GM12865 (cell line): Measurements from ENCODE around the gene RPS24.

Experiments used
- DNase-seq: peaks from one replicate; pipeline ENCODE4 v3.0.0; 2010; ENCODE audit warnings: low read depth
- H3K4me3 ChIP-seq: 2 replicates; pipeline ENCODE4 v1.5.1; 2011; ENCODE audit warnings: mild to moderate bottlenecking, low read depth, low read length, control low read depth
- TF ChIP-seq, protein P1 (sequence below): IDR thresholded peaks from 2 replicates; pipeline ENCODE4 v1.5.1; 2011; ENCODE audit warnings: low read length, control low read depth, low read depth, inconsistent platforms; ENCODE audit not compliant: insufficient read depth; ENCODE audit errors: missing control alignments

The RPS24 gene

DNA sequence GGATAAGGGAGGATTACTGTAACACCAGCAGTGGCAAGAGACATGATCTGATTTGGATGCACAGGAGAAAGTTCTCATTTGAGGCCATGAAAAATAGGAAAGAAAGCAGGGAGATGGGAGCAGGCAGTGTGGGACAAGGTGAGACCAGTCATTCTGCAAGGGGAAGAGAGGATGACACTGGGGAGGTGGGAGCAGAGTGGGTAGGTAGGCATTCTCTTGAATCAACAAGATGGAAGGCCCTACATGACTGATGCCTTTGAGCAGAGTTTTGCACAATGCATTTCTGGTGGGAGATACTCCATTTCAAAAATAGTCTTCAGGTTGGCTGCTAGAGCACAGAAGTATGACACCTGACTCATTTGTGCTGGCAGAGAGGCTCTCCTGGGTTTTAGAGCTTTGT lies 10.5 kb downstream of the RPS24 start:
- TF ChIP-seq, protein P1, sequence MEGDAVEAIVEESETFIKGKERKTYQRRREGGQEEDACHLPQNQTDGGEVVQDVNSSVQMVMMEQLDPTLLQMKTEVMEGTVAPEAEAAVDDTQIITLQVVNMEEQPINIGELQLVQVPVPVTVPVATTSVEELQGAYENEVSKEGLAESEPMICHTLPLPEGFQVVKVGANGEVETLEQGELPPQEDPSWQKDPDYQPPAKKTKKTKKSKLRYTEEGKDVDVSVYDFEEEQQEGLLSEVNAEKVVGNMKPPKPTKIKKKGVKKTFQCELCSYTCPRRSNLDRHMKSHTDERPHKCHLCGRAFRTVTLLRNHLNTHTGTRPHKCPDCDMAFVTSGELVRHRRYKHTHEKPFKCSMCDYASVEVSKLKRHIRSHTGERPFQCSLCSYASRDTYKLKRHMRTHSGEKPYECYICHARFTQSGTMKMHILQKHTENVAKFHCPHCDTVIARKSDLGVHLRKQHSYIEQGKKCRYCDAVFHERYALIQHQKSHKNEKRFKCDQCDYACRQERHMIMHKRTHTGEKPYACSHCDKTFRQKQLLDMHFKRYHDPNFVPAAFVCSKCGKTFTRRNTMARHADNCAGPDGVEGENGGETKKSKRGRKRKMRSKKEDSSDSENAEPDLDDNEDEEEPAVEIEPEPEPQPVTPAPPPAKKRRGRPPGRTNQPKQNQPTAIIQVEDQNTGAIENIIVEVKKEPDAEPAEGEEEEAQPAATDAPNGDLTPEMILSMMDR: no peak
- no peak overlapping the region for H3K4me3 ChIP-seq
- DNase-seq: peak; percentile 13

DNA sequence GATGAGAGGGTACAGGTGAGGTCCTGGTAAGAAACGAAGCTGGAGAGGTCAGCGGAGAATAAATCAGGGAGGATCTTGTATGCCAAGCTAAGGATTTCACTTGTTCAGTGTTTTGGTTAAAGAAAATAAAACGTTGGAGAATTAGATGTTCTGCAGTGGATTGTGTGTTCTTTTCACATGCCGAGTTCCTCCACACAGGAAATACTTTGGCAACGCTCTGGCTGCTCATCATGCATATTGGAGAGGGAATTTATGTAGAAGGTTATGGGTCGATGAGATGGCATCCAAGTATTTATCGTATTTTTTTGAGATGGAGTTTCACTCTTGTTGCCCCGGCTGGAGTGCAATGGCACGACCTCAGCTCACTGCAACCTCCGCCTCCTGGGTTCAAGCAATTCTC lies 11.0 kb downstream of the RPS24 start:
- TF ChIP-seq, protein P1: no peak
- no peak overlapping the region for H3K4me3 ChIP-seq
- no peak for DNase-seq

DNA sequence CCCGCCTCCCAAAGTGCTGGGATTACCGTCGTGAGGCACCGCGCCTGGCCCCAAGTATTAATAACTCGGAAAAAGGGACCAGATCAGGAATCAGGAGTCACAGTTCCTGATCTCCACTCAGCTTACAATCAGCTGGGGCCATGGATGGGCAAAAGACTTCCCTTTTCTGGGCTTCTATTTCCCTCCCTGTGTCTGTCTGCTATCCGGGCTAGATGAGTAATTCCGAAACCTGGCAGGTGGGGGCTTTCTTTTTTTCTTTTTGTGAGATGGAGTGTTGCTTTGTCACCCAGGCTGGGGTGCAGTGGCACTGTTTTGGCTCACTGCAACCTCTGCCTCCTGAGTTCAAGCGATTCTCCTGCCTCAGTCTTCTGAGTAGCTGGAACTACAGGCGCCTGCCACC lies 11.6 kb downstream of the RPS24 start:
- H3K4me3 ChIP-seq: no peak overlapping the region
- DNase-seq: peak; percentile 82
- TF ChIP-seq, protein P1: no peak

DNA sequence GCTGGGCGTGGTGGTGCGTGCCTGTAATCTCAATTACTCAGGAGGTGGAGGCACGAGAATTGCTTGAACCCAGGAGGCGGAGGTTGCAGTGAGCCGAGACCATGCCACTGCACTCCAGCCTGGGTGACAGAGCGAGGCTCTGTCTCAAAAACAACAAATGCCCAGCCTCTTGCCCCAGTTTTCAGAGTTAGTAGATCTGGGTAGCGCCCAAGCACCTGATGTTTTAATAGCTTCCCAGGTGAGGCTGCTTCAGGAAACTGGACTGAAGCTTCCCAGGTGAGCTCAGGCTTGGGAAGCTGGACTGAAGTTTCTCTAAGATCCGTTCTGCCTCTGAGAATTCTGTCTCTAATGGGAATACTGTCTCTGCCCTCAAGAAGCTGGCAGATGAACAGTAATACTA lies 12.2 kb downstream of the RPS24 start:
- H3K4me3 ChIP-seq: no peak overlapping the region
- DNase-seq: no peak
- TF ChIP-seq, protein P1: no peak

DNA sequence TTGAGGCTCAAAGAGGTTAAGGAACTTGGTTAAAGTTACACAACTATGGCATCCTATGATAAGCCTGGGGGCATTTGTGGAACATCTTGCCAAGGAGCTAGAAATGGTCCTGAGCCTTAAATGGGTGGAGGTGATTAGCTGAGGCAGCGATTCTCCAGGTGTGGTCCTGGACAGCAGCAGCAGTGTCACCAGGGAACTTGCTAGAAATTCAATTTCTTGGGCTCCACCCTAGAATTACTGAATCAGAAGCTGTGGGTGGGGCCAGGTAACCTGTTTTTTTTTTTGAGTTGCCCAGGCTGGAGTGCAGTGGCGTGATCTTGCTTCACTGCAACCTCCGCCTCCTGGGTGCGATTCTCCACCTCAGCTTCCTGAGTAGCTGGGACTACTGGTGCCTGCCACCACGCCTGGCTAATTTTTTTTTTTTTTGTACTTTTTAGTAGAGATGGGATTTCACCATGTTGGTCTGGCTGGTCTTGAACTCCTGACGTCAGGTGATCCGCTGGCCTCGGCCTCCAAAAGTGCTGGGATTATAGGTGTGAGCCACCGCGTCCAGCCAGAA lies 13.1 kb downstream of the RPS24 start:
- TF ChIP-seq, protein P1: no peak
- DNase-seq: no peak
- no peak overlapping the region for H3K4me3 ChIP-seq

DNA sequence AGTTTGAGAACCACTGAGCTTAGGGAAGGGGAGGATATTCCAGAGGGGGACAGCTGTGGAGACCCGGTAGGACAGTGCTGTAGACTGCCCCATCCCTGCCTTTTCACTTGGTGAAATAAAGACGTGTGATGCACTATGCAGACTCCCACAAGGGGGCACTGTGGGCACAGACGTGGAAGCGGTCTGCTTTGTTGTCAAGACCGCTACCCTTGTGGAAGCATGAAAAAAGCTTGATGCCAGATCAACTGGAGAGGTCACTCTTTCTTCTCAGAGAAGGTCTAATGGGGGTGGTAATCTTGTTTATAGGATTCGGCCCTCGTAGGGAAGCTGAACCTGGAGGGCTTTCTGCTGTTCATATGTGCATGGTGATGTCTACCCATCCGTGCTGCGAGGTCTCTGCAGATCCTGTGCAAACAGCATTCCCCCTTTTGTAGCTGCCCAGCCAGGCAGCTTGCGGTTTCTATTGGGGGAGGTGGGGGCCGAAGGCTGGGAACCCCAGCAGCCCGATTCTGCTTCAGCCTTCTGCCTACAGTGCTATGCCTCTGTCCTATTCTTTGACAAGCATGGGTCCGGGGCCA lies 13.7 kb downstream of the RPS24 start:
- peak; percentile 86 for DNase-seq
- TF ChIP-seq, protein P1: peak; percentile 93
- no peak overlapping the region for H3K4me3 ChIP-seq

DNA sequence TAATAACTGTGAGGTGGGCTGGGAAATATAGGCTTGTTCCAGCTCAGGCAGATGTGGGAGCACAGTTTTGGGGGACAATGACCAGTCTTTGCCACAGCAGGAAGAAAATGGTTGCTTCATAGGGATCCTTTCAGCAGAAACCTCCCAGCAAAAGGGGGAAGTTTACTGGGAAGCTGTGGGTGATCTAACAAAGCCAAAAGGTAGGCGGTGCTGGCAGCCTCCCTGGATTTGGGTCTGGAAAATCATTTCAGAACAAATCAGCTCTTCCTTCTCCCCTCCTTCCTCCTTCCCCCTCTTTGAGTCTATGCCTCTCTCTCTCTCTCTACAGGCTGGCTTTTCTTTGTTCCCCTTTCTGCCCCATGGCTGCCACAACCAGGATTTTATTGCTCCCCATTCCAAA lies 16.2 kb downstream of the RPS24 start:
- DNase-seq: no peak
- H3K4me3 ChIP-seq: no peak overlapping the region
- TF ChIP-seq, protein P1: no peak
